NB4 (cell line): ENCODE results near the gene CES1.
"Not testable (repeated sequence)": the region's sequence is repeated elsewhere in the genome, so short reads cannot be mapped to it uniquely, and the experiment has no call there.

ENCODE experiments used
- DNase-seq: peaks from one replicate; pipeline ENCODE4 v3.0.0; 2010; ENCODE audit warnings: low read depth
- H3K4me3 ChIP-seq: one replicate; pipeline ENCODE4 v1.5.1; 2011; ENCODE audit warnings: mild to moderate bottlenecking, low read depth, low read length, moderate library complexity
- MYC ChIP-seq: IDR thresholded peaks from 2 replicates; pipeline ENCODE4 v1.6.1; 2011; ENCODE audit warnings: low read depth, low read length
- POLR2A ChIP-seq: IDR thresholded peaks from 2 replicates; pipeline ENCODE4 v1.6.1; 2011; ENCODE audit warnings: mild to moderate bottlenecking; ENCODE audit not compliant: insufficient read length; ENCODE audit errors: extremely low read depth
- TF ChIP-seq, protein P1 (sequence below): IDR thresholded peaks from 2 replicates; pipeline ENCODE4 v1.6.1; 2011; ENCODE audit warnings: low read depth, low read length
- TF ChIP-seq, protein P2 (sequence below): IDR thresholded peaks from one replicate; pipeline ENCODE4 v1.5.1; 2012; ENCODE audit warnings: low read depth, low read length

Gene CES1

DNA sequence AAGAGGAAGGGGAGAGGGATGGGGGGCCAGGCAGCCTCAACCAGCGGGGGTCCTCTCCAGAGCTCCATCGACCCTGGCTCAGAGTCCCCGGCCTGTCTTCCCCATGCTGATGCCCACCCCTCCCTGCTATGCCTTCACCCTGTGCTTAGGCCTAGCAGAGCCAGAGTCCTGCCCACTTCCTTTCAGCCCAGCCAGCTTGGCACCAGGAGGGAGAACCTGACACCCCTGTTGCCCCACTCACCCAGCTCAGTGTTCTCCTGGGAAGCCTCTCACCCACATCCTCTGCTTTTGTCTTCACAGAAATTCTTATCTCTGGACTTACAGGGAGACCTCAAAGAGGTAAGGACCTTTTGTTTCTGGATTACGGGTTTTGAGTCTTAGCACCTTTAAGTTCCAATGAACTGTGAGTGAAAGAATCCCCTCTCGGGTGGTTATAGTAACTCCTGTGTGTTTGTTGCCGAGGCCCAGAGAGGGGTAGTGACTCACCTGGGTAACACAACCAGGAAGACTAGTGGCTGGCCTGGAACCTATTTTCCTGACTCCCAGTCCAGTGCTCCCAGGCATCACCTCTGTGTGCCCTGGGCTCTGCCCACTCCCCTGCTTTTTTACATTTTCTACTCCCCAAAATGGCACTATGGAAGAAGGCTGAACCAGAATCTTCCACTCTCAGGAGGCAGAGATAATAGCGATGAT is 53.3 kb downstream of the CES1 start:
- H3K4me3 ChIP-seq: no peak overlapping the region
- no peak for TF ChIP-seq POLR2A
- TF ChIP-seq, protein P1, sequence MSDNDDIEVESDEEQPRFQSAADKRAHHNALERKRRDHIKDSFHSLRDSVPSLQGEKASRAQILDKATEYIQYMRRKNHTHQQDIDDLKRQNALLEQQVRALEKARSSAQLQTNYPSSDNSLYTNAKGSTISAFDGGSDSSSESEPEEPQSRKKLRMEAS: no peak
- no peak for DNase-seq

DNA sequence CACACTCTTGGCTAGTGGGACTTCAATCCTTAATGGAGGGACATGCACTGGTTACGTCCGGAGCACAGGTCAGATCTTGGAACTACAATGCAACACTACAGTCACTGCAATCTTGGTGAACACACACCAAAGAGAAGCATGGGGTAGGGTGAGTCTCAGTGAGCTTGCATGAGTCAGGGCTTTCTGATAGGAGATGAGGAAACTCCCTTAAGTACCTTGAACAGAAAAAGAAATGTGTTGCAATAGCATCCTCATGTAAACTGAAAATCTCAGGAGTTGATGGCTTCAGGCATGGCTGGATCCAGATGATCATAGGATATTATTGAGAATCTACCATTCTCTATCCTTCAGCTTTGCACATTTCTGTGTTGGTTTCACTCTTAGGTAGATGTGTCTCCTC is 54.1 kb downstream of the CES1 start:
- H3K4me3 ChIP-seq: no peak overlapping the region
- TF ChIP-seq POLR2A (no peak), MYC (no peak)
- TF ChIP-seq, protein P2, sequence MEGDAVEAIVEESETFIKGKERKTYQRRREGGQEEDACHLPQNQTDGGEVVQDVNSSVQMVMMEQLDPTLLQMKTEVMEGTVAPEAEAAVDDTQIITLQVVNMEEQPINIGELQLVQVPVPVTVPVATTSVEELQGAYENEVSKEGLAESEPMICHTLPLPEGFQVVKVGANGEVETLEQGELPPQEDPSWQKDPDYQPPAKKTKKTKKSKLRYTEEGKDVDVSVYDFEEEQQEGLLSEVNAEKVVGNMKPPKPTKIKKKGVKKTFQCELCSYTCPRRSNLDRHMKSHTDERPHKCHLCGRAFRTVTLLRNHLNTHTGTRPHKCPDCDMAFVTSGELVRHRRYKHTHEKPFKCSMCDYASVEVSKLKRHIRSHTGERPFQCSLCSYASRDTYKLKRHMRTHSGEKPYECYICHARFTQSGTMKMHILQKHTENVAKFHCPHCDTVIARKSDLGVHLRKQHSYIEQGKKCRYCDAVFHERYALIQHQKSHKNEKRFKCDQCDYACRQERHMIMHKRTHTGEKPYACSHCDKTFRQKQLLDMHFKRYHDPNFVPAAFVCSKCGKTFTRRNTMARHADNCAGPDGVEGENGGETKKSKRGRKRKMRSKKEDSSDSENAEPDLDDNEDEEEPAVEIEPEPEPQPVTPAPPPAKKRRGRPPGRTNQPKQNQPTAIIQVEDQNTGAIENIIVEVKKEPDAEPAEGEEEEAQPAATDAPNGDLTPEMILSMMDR: no peak
- TF ChIP-seq, protein P1: no peak
- peak; percentile 43 for DNase-seq

DNA sequence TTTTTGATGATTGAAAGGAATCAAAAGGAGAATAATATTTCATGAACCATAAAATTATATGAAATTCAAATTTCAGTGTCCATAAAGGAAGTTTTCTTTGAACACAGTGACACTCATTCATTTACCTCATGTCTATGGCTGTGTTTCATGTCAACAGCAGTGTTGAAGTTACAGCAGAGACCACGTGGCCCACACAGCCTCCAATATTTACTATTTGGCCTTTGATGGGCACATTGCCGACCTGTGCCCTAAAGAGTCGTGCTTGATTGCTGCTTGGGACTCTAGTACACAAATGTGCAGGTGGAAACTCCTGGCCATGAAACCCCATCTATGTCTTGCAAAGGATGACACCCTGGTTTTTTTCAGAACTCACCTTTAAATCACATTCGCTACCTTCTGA is 57.0 kb downstream of the CES1 start:
- H3K4me3 ChIP-seq: no peak overlapping the region
- DNase-seq: no peak
- TF ChIP-seq POLR2A: no peak
- no peak for TF ChIP-seq MYC
- TF ChIP-seq, protein P2: no peak
- TF ChIP-seq, protein P1: no peak

DNA sequence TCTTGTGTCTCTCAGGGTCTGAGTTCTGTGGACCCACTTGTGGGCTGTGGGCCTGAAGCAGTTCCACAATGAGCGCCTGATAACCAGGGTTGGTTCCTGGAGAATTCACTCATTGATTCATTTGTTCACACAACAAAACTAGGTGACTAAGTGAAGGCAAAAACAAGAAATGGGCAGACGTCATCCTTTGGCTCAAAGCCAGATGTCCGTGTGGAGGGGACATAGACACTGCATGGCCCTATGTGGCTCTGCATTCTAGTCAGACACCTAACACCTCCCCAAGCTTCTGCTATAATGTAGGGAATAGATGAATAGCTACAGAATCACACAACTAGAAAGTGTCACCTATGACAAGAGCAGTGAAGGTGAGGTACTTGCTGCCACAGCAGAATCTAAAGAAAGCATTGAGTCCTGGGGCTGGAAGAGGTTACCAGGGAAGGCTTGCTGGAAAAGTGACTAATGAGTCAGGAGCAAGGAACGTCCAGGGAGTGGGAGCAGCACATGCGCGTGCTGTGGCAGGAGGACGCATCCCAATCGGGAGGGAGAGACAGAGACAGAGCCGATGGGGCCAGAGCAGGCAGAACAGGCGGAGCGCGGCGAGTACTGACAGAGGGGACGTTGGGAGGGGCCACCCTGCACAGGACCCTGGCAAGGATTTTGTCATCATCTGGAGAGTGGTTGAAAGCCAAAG is 58.9 kb downstream of the CES1 start:
- DNase-seq: no peak
- H3K4me3 ChIP-seq: no peak overlapping the region
- TF ChIP-seq, protein P1: no peak
- no peak for TF ChIP-seq POLR2A
- TF ChIP-seq MYC: no peak
- TF ChIP-seq, protein P2: no peak

DNA sequence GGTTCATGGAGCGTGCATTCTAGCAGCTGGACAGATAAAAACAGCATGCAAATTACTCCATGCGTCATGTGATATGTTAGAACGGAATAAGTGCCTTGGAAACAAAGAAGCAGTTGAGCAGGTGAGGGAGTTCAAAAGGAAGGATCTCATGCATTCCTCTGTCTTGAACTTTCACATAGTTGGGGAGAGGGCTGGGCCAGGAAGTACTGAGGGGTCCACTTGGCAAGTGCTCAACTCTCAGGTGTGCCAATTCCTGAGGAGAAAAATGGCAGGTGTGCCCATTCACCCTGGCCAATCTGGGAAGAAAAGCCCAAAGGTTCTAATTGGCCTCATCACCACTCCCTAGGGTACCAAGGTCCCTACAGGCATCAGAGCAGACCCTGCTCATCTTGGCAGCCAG is 67.7 kb downstream of the CES1 start:
- TF ChIP-seq POLR2A: no peak
- TF ChIP-seq, protein P1: no peak
- TF ChIP-seq MYC: no peak
- TF ChIP-seq, protein P2: no peak
- no peak for DNase-seq
- H3K4me3 ChIP-seq: no peak overlapping the region

DNA sequence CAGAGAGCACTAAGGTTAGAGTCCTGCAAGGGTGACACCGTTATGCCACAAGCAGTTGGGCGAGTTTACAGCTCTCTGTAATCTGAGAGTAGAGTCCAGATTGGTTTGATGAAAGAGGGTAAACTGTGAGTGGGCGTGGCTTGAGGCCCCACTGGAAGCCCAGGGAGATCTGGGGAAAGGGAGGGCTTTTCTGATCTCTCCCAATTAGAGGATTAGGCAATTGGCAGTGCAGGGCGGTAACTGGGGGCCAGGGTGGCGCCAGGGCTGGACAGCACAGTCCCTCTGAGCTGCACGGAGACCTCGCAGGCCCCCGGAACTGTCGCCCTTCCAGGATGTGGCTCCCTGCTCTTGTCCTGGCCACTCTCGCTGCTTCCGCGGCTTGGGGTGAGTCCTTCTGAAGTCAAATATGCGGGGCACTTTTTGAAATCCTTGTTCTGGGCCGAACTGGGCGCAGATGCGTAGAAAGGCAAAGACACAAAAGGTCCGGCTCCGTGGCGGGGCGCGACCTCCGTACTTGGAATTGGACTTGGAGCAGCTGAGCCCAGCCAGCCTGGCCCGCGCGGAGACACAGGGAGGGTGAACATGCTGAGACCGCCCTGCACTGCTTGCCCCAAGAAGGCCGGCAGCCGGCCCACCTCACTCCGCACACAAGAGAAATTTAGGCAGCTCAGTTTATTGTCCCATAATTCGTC is 72.4 kb downstream of the CES1 start:
- no peak for DNase-seq
- H3K4me3 ChIP-seq: no peak overlapping the region

DNA sequence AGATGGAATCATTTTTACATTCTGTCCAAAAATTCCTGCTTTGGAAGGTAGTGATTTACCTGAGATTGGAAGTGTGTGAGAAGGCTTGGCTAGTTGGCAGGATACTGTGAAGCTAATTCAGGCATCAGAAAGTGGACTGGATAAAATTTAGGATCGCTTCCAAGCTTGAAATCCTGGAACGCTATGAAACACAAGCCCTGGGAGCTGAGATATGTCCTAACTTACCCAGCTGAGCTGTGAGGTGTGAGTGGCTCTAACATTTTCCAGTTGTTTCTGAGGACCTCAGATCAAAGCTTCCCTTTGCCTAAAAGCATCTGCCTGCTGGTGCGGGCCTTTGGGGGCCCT is 73.0 kb downstream of the CES1 start:
- not testable (repeated sequence) for DNase-seq, H3K4me3 ChIP-seq

More for the DNA sequence above, 72.4 kb downstream of the CES1 start:
- TF ChIP-seq MYC (no peak), POLR2A (no peak)
- TF ChIP-seq, protein P1: no peak
- TF ChIP-seq, protein P2: no peak

DNA sequence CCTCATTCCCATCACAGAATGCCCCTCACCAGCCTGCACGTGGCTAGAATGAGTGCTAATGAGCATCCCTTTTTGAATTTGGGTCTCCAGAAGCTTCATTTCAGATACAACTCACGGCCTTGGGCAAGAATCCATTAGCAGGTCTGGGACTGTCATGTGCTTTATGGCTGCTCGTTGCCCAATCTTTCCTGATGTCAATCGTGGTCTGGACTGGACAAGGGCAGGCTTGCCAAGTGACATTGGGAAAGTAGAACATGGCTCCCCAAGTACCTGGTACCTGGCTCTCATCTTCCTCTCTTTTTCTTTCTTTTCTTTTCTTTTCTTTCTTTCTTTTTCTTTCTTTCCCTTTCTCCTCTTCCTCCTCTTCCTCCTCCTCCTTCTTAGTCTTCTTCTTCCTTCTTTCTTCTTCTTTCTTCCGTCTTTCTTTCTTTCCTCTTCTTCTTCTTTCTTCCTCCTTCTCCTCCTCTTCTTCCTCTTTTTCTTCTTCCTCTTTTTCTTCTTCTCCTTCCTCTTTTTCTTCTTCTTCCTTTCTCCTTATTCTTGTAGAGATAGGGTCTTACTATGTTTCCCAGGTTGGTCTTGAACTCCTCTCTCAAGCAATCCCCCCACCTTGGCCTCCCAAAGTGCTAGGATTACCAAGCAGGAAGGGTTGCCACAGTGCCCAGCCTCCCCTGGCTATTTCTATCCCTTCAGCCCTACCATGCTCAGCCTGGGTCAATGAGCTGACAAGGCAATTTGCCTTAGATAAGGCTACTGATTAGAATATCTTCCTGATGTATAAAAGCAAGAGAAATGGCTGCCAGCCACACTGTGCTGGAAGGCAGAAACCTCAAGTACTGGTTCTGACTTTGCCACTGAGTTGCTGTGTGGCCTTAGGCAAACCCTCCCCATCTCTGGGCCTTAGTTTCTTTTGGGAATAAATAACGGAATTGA is 75.0 kb downstream of the CES1 start:
- not testable (repeated sequence) for H3K4me3 ChIP-seq
- peak; percentile 48 for DNase-seq
